HG03457 (cell line): ENCODE results near the gene PROSER2.

ENCODE experiments used
- ATAC-seq: cut with Tn5 transposase; IDR thresholded peaks from one replicate; pipeline ENCODE4 v1.9.1; 2021; ENCODE audit warnings: moderate number of reproducible peaks; ENCODE audit not compliant: unreplicated experiment

The PROSER2 gene

GRCh38 chr10:11864727-11865126 lies 41.6 kb downstream of the PROSER2 start:
- no peak for ATAC-seq

- ATAC-seq = no peak
Measured at GRCh38 chr10:11865561-11865960, 42.4 kb downstream of the PROSER2 start.

- ATAC-seq = no peak
Measured at GRCh38 chr10:11866199-11866925, 43.2 kb downstream of the PROSER2 start.

GRCh38 chr10:11869219-11869618 lies 46.1 kb downstream of the PROSER2 start:
- no peak for ATAC-seq

GRCh38 chr10:11869743-11870460 lies 46.7 kb downstream of the PROSER2 start:
- no peak for ATAC-seq

GRCh38 chr10:11870461-11870780 lies 47.3 kb downstream of the PROSER2 start:
- no peak for ATAC-seq

GRCh38 chr10:11870900-11871400 lies 47.8 kb downstream of the PROSER2 start:
- ATAC-seq = no peak

- no peak for ATAC-seq
Measured at GRCh38 chr10:11871466-11871865, 48.3 kb downstream of the PROSER2 start.

GRCh38 chr10:11874568-11875493 lies 51.7 kb downstream of the PROSER2 start:
- no peak for ATAC-seq

GRCh38 chr10:11875494-11876281 lies 52.5 kb downstream of the PROSER2 start:
- ATAC-seq = no peak

GRCh38 chr10:11876324-11876723 lies 53.2 kb downstream of the PROSER2 start:
- no peak for ATAC-seq

GRCh38 chr10:11876805-11877590 lies 53.8 kb downstream of the PROSER2 start:
- ATAC-seq = no peak

GRCh38 chr10:11877591-11877905 lies 54.4 kb downstream of the PROSER2 start:
- no peak for ATAC-seq

GRCh38 chr10:11878776-11879175 lies 55.6 kb downstream of the PROSER2 start:
- ATAC-seq = no peak

GRCh38 chr10:11879387-11880094 lies 56.4 kb downstream of the PROSER2 start:
- no peak for ATAC-seq

GRCh38 chr10:11880151-11881029 lies 57.2 kb downstream of the PROSER2 start:
- ATAC-seq = no peak

GRCh38 chr10:11881030-11881476 lies 57.9 kb downstream of the PROSER2 start:
- no peak for ATAC-seq
